Heart left ventricle (tissue), 13 donors: ENCODE data around the gene KLRF1.

ENCODE experiments used
- POLR2A ChIP-seq, 2 donors: fragments of 450-650 bp; IDR thresholded peaks; one replicate each; pipeline ENCODE4 v1.6.1; 2017; ENCODE audit warnings: antibody characterized with exemption in 2 of 2, mild to moderate bottlenecking in 2 of 2, moderate library complexity in 2 of 2
- TF ChIP-seq, protein P1 (sequence below), 12 donors: fragments of 200-600 bp; sonication (generic) in 4 of 12; IDR thresholded peaks; one replicate each; pipeline versions ENCODE4 v1.5.0 to v1.8.0; 2018 to 2022; ENCODE audit warnings: antibody characterized with exemption in 12 of 12, mild to moderate bottlenecking in 5 of 12
- donor health status: ischemic (EF 13 %, LVEDD 7.1; RV severe dilation, severe dysfunction).
- donor health status: DM: no; HTN: yes; CAD: no.
- donor health status: DM: no; HTN: no; CAD: no.
- donor health status: ischemic (EF 25% LVEDD 6.9; RV normal size, moderate dysfunction).
- donor health status: ischemic (EF 25% LVEDD 5.7; RV mildly dilated, moderate dysfunction).
- donor health status: ischemic (EF 35%, LVEDD 5.7; RV mildly dilated, moderate dysfunction).
- donor health status: nonischemic (EF 11% LVEDD 7.7; RV severe dilation, severe dysfunction).
- donor health status: DM: yes; HTN: yes; CAD: no.
- donor health status: PGD.
- donor health status: ischemic (EF 29% LVEDD 5.4; RV normal size, mild dysfunction).
- donor health status: nonischemic (EF 23%, LVEDD 6.1; RV moderate dilation, normal function).

DNA sequence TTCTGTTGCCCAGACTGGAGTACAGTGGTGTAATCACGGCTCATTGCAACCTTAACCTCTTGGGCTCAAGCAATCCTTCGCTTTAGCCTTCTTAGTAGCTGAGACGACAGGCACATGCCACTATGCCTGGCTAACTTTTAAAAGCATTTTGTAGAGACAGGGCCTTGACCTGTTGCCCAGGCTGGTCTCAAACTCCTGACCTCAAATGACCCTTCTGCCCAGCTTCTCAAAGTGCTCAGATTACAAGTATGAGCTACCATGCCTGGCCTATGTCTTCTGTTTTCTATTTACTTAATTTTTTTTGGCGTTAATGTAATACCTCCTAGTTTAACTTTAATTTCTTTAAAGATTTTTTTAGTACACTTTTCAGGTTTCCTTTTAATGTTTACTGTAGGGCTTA, 20.6 kb upstream of the KLRF1 start:
- TF ChIP-seq, protein P1, sequence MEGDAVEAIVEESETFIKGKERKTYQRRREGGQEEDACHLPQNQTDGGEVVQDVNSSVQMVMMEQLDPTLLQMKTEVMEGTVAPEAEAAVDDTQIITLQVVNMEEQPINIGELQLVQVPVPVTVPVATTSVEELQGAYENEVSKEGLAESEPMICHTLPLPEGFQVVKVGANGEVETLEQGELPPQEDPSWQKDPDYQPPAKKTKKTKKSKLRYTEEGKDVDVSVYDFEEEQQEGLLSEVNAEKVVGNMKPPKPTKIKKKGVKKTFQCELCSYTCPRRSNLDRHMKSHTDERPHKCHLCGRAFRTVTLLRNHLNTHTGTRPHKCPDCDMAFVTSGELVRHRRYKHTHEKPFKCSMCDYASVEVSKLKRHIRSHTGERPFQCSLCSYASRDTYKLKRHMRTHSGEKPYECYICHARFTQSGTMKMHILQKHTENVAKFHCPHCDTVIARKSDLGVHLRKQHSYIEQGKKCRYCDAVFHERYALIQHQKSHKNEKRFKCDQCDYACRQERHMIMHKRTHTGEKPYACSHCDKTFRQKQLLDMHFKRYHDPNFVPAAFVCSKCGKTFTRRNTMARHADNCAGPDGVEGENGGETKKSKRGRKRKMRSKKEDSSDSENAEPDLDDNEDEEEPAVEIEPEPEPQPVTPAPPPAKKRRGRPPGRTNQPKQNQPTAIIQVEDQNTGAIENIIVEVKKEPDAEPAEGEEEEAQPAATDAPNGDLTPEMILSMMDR (IDR thresholded peaks at IDR 0.05), result no peak
- TF ChIP-seq POLR2A (IDR thresholded peaks at IDR 0.05), result no peak
